OCI-LY7 (cell line): ENCODE measurements around the gene TMEM181.

Experiments
- CTCF ChIP-seq: fragments of 200-600 bp; sonication (generic); conservative IDR thresholded peaks from 2 replicates; pipeline ENCODE4 v1.5.1; 2014; ENCODE audit warnings: mild to moderate bottlenecking, antibody characterized with exemption, low read length, moderate library complexity, mixed read lengths
- EZH2phosphoT487 ChIP-seq: fragments of 200-600 bp; sonication (generic); IDR thresholded peaks from 2 replicates; pipeline ENCODE4 v1.6.1; 2018; ENCODE audit warnings: low read depth, borderline replicate concordance, mild to moderate bottlenecking, mixed run types, antibody characterized with exemption, low read length, moderate library complexity, mixed read lengths

GRCh38 chr6:158514991-158515390 is 44.9 kb upstream of the TMEM181 start:
- TF ChIP-seq CTCF (no peak), EZH2phosphoT487 (no peak)
